WI38 (cell line): ENCODE results near the gene ARHGAP8.
"Not testable (repeated sequence)": the region's sequence is repeated elsewhere in the genome, so short reads cannot be mapped to it uniquely, and the experiment has no call there.

Source experiments
- H3K4me3 ChIP-seq: 2 replicates; pipeline ENCODE4 v1.5.1; 2011; ENCODE audit warnings: low read depth, mild to moderate bottlenecking, control low read depth, low read length
- TF ChIP-seq, protein P1 (sequence below): IDR thresholded peaks from 2 replicates; pipeline ENCODE4 v1.5.1; 2012; ENCODE audit warnings: low read depth, mild to moderate bottlenecking, control low read depth, low read length

Gene ARHGAP8

DNA sequence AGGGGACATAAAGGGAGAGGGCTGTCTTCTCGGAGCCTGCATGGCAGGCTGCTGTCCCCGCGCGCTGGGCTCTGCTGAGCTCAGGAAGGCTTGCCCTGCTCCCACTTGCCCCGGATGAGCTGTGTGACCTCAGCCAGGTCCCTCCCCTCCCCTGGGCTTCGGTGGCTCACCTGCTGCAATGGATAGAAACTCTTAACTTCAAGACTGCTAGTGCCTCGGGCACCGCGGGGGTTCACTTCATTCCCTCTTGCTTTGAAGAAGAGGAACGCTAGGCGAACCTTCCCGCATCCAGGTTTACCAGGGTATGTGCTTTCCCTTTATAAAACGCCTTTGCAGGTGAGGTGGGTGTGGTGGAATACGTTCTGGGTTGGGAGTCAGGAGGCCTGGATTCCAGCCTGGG lies 142.4 kb downstream of the ARHGAP8 start:
- H3K4me3 ChIP-seq: no peak overlapping the region
- TF ChIP-seq, protein P1, sequence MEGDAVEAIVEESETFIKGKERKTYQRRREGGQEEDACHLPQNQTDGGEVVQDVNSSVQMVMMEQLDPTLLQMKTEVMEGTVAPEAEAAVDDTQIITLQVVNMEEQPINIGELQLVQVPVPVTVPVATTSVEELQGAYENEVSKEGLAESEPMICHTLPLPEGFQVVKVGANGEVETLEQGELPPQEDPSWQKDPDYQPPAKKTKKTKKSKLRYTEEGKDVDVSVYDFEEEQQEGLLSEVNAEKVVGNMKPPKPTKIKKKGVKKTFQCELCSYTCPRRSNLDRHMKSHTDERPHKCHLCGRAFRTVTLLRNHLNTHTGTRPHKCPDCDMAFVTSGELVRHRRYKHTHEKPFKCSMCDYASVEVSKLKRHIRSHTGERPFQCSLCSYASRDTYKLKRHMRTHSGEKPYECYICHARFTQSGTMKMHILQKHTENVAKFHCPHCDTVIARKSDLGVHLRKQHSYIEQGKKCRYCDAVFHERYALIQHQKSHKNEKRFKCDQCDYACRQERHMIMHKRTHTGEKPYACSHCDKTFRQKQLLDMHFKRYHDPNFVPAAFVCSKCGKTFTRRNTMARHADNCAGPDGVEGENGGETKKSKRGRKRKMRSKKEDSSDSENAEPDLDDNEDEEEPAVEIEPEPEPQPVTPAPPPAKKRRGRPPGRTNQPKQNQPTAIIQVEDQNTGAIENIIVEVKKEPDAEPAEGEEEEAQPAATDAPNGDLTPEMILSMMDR: no peak

DNA sequence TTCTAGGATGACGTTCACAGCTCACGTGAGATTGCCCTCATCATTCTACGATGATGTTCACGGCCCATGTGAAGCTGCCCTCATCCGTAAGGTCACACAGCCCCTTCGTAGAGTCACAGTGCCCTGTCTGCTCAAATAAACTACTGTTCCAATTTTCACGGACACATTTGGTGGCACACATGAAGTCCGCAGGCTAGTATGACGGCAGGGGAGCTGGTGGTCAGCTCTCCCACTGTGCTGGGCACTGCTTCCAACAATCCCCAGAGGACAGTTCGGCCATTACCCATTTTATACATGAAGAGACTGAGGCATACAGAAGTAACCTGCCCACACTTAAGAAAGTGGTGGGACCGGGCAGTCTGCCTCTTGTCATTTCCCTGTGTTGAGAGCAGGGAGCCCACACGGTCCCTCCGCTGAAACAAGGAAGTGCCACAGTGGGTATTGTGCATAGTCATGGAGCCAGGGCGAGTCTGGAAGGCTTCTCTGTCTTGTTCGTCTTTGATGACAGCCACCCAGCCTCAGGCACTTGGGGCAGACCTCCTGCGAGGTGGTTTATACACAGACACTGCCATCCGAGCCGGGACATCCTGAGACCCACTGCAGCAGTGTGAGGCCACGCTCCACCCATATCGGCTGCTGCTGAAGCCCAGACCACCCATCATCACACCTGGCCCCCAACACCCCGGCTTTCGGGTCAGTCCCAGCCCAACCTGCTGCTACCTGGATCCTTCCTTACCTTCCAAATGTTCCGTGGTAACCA lies 143.1 kb downstream of the ARHGAP8 start:
- H3K4me3 ChIP-seq: no peak overlapping the region
- TF ChIP-seq, protein P1: no peak

DNA sequence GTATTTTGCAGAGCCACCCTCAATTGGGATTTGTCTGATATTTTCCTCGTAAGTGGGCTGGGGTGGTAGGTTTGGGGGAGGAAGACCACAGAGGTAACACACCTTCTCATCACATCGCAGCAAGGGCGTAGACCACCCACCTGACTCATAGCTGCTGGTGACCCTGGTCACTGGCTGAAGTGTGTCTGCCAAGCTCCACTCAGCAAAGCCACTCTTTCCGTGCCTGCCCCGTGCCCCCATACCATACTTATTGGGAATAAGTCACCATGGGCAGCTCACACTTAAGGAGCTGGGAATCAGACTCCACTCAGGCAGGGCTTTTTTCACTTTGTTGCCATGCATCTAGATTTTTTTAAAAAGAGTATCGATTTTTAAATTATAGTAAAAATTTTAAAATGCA lies 145.9 kb downstream of the ARHGAP8 start:
- TF ChIP-seq, protein P1: no peak
- no peak overlapping the region for H3K4me3 ChIP-seq

DNA sequence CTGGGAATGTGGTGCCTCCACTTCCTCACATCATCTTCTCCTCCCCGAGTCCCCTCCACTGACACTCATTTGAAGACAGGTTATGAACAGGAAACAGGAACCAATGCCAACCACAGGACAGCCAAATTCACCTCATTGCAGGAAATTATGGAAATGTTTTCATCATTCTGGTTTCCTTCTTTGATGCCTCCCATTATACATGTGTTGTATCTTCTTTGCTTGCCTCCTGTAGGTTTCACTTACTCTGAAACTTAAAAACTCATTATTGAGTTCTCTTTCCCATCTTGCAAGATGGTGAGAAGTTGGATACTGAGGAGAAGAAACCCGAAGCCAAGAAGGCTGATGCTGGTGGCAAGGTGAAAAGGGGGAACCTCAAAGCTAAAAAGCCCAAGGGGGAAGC lies 148.9 kb downstream of the ARHGAP8 start:
- no peak overlapping the region for H3K4me3 ChIP-seq
- TF ChIP-seq, protein P1: no peak

DNA sequence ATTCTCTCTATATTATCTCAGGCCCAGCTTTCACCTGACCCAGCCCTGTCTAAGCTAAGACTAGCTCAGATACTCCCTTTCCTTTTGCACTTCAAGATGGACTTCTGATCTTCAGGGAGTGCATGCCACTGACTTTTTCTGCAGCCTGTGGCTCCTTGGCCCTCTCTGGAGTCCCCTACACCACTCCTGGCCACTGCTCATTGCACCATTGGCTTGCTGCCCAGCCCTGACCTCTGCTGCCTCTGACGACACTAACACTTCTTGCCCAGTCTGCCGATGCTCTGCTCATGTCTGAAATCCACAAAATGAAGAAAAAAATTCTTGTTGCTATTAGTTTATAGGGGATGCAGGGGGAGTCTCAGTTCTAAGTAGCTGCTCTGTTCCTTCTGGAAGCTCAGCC lies 150.8 kb downstream of the ARHGAP8 start:
- H3K4me3 ChIP-seq: not testable (repeated sequence)

DNA sequence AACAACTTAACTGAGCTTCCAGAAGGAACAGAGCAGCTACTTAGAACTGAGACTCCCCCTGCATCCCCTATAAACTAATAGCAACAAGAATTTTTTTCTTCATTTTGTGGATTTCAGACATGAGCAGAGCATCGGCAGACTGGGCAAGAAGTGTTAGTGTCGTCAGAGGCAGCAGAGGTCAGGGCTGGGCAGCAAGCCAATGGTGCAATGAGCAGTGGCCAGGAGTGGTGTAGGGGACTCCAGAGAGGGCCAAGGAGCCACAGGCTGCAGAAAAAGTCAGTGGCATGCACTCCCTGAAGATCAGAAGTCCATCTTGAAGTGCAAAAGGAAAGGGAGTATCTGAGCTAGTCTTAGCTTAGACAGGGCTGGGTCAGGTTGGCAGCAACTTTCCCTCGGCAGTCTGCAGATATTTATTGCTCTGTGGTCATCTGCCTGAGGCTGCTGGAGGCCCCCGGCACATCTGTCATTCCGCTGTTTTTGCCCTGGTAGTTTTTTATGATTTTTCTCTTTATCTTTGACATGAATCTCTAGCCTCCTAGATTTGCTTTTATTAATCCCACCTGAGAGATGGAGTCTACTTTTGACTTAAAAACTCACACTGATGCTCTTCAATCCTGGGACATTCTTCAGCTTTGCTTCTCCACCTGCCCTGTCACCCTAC lies 152.2 kb downstream of the ARHGAP8 start:
- H3K4me3 ChIP-seq: not testable (repeated sequence)

DNA sequence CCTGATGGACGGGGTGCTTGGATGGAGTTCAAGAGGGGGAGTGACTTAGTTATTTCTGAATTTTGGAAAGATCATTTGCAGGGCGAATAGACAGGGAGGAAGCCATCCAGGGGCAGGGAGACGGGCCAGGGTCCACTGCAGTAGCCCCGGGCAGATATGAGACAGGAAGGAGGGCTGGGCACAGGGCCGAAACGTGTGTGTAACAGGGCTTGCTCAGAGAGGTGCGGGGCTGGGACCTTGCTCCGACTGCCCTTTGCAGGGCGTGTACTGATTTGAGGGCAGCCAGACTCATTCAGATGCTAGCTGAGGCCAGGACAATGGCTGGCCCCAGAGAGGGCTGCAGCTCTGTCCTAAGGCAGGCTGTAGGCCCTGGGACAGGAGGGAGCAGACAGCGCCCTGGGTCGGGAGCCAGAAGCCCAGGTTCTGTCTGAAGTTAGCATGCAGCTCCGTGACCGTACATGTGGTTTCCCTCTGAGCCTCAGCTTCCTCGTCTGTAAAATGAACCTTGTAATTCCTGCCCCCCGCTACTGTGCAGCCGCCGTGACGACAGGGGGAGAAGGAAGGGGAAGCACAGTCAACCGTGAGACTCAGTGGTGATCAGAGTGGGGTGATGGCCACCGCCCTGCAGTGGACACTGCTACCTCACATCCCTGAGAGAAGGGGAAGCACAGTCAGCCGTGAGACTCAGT lies 154.0 kb downstream of the ARHGAP8 start:
- no peak overlapping the region for H3K4me3 ChIP-seq
- TF ChIP-seq, protein P1: no peak

DNA sequence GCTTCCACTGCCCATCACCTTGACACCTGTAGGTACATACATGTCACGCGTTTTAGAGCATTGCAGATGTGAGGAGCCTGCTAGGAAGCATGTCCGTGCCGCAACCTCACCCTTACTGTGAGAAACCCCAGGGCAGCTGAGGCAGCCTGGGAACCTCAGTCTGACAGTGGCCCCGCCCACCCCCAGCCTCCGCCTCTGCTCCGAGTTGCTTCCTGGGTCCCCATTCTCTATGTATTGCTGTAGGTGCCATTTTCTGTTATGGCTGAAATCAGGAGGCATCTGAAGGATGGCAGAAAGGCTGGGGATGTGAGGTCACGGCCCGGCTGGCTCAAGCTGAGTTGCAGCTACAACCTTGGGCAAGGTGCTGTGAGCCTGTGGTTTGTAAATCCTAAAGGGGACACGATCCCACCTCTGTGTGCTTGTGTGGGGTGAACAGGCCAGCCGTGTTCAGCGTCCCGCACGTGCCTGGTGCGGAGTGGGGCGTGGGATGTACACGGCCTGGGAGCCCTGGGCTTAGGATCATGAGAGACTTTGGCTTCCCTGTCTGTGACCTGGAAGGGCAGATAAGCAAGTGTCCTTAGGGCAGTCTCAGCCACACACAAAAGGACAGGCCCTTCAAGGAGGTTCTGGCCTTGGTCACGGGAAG lies 154.7 kb downstream of the ARHGAP8 start:
- TF ChIP-seq, protein P1: no peak
- no peak overlapping the region for H3K4me3 ChIP-seq
